ENCODE results near the gene LRRC8B. TPM values are rescaled to one million over a fixed set of nuclear protein-coding genes. Genes with fewer than 3 reads are reported as not detected.
"Not testable (repeated sequence)": the region's sequence is repeated elsewhere in the genome, so short reads cannot be mapped to it uniquely, and the experiment has no call there.

The LRRC8B gene
- total RNA-seq, 1 experiment from 2014 or later: 14.8 TPM

DNA sequence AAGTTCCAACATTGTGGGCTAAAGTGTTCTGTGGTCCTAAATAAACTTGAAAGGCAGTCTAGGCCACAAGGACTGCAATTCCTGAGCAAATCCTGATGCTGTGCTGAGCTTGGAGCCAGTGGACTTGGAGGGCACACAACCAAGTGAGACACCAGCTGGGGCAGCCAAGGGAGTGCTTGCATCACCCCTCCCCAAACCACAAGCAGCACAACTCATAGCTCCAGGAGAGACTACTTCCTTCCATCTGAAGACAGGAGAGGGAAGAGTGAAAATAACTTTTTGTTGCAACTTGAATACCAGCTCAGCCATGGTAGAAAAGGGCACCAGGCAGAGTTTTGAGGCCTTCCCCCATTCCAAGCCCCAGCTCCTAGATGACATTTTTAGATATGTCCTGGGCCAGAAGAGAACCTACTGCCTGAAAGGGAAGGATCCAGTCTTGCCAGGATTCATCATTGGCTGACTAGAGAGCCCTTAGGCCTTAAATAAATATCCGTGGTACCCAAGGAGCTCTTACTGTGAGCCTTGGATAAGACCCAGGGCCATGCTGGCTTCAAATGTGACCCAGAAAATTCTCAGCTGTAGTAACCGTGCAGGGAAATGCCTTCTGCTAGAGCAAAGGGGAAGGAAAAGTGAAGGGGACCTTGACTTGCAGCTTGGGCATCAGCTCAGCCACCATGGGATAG is 35.4 kb upstream of the LRRC8B start:
- no peaks in the 10 kb centered on the region for H3K9me3 ChIP-seq (ENCODE audit: low read length)
- no peak overlapping the region for H3K4me3 ChIP-seq (ENCODE audit: low read length)
- H3K27me3 ChIP-seq (ENCODE audit: low read length): no peaks in the 10 kb centered on the region
- no peak overlapping the region for H3K27ac ChIP-seq (ENCODE audit: low read length)
- no peak overlapping the region for H2AFZ ChIP-seq (ENCODE audit: low read length)
- no peak overlapping the region for H3K9ac ChIP-seq (ENCODE audit: low read length)
- H3K36me3 ChIP-seq (ENCODE audit: insufficient read depth, low read length): no peaks in the 10 kb centered on the region
- H3K79me2 ChIP-seq (ENCODE audit: low read length): no peaks in the 10 kb centered on the region
- H3K9me2 ChIP-seq (replicated peaks; ENCODE audit: insufficient read depth, low read length): no peaks in the 10 kb centered on the region
- H3K4me1 ChIP-seq (ENCODE audit: low read length): 0 out of 2 replicates have a peak, but pooled peaks cover 4% of the 10 kb centered on the region
- no peaks in the 10 kb centered on the region for H4K20me1 ChIP-seq (ENCODE audit: insufficient read depth, low read depth, low read length)
- DNase-seq: no peak
- no peak overlapping the region for H3K4me2 ChIP-seq (ENCODE audit: low read depth, low read length, poor library complexity, severe bottlenecking)

DNA sequence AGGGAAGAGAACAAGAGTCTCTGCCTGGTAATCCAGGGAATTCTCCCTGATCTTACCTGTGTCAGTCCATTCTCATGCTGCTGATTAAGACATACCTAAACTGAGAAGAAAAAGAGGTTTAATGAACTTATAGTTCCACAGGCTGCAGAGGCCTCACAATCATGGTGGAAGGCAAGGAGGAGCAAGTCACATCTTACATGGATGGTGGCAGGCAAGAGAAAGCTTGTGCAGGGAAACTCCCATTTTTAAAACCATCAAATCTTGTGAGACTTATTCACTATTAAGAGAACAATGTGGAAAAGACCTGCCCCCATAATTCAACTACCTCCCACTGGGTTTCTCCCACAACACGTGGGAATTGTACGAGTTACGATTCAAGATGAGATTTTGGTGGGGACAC is 34.2 kb upstream of the LRRC8B start:
- Histone ChIP-seq H3K27me3 (ENCODE audit: low read length) (no peaks in the 10 kb centered on the region), H3K79me2 (ENCODE audit: low read length) (no peaks in the 10 kb centered on the region), H4K20me1 (ENCODE audit: insufficient read depth, low read depth, low read length) (no peaks in the 10 kb centered on the region), H3K9ac (ENCODE audit: low read length) (no peak overlapping the region), H3K4me1 (ENCODE audit: low read length) (0 out of 2 replicates have a peak, but pooled peaks cover 4% of the 10 kb centered on the region), H3K27ac (ENCODE audit: low read length) (no peak overlapping the region), H3K9me2 (replicated peaks; ENCODE audit: insufficient read depth, low read length) (no peaks in the 10 kb centered on the region), H2AFZ (ENCODE audit: low read length) (no peak overlapping the region), H3K9me3 (ENCODE audit: low read length) (no peaks in the 10 kb centered on the region), H3K4me2 (ENCODE audit: low read depth, low read length, poor library complexity, severe bottlenecking) (no peak overlapping the region), H3K36me3 (ENCODE audit: insufficient read depth, low read length) (no peaks in the 10 kb centered on the region), H3K4me3 (ENCODE audit: low read length) (no peak overlapping the region)
- no peak for DNase-seq

DNA sequence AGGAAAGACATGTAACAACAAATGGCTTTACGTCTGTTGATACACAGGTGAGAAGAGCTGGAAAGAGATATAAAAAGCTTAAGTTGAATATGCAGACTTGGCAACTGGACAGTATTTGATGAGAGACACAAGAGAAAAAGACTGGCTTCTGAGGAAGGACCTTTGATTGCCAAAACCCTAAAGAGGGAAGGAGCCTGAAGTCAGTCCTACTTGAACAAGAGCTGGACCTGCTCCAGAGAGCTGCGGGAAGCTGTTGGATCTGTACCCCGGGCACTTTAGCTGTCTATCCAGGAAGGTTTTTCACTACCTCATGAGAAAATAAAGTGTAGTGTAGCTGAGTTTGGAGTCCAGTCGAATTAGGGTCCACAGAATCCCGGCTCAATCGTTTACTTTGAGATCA is 25.3 kb upstream of the LRRC8B start:
- H3K27me3 ChIP-seq (ENCODE audit: low read length): no peaks in the 10 kb centered on the region
- H3K9me3 ChIP-seq (ENCODE audit: low read length): no peaks in the 10 kb centered on the region
- H3K9ac ChIP-seq (ENCODE audit: low read length): no peak overlapping the region
- no peak overlapping the region for H3K27ac ChIP-seq (ENCODE audit: low read length)
- no peaks in the 10 kb centered on the region for H3K9me2 ChIP-seq (replicated peaks; ENCODE audit: insufficient read depth, low read length)
- no peaks in the 10 kb centered on the region for H3K79me2 ChIP-seq (ENCODE audit: low read length)
- no peaks in the 10 kb centered on the region for H4K20me1 ChIP-seq (ENCODE audit: insufficient read depth, low read depth, low read length)
- H2AFZ ChIP-seq (ENCODE audit: low read length): no peak overlapping the region
- no peaks in the 10 kb centered on the region for H3K36me3 ChIP-seq (ENCODE audit: insufficient read depth, low read length)
- H3K4me1 ChIP-seq (ENCODE audit: low read length): no peaks in the 10 kb centered on the region
- DNase-seq: no peak
- no peak overlapping the region for H3K4me3 ChIP-seq (ENCODE audit: low read length)
- H3K4me2 ChIP-seq (ENCODE audit: low read depth, low read length, poor library complexity, severe bottlenecking): no peak overlapping the region

DNA sequence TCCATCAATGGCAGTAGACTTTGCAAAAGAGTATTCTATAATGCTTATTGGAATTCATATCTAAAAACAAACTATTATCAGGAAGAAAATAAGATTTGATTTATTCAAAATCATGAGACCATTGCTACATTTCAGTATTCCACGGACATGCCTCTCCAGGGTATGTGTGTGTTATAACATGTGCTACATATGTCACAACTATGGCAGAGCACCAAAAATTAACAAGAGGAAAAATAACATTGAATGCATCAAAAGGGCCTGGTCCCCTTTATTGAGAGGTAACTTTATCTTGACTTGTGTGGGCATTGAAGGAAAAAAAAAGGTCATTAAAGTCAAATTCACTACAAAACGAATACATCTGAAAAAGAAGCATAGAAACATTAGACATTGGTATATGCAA is 22.6 kb upstream of the LRRC8B start:
- no peak for DNase-seq
- H3K9me3 ChIP-seq (ENCODE audit: low read length): no peaks in the 10 kb centered on the region

DNA sequence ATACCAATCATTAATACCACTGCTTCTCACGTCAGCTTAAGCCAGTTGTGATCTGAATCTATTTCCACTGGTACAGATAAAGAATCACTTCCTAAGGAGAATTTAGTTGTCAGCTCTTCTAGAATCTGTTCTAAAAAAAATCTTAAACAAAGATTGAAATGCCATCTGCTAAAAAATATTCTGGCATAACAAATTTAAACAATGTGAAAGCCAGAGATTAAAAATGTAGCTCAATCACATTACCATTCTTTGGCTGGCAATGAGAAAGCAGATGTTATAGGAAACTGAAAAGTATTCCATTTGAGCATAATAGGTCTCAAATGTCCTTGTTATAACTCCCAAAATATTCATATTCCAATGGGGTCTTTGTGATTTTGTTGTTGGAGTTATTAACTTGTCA is 21.7 kb upstream of the LRRC8B start:
- Histone ChIP-seq H3K36me3 (ENCODE audit: insufficient read depth, low read length) (no peaks in the 10 kb centered on the region), H3K9ac (ENCODE audit: low read length) (no peak overlapping the region), H2AFZ (ENCODE audit: low read length) (no peak overlapping the region), H3K9me3 (ENCODE audit: low read length) (no peaks in the 10 kb centered on the region), H3K79me2 (ENCODE audit: low read length) (no peaks in the 10 kb centered on the region), H4K20me1 (ENCODE audit: insufficient read depth, low read depth, low read length) (0 out of 2 replicates have a peak, but pooled peaks cover 6% of the 10 kb centered on the region), H3K9me2 (replicated peaks; ENCODE audit: insufficient read depth, low read length) (no peaks in the 10 kb centered on the region), H3K27ac (ENCODE audit: low read length) (no peak overlapping the region), H3K4me2 (ENCODE audit: low read depth, low read length, poor library complexity, severe bottlenecking) (no peak overlapping the region), H3K4me1 (ENCODE audit: low read length) (no peaks in the 10 kb centered on the region), H3K27me3 (ENCODE audit: low read length) (no peaks in the 10 kb centered on the region), H3K4me3 (ENCODE audit: low read length) (no peak overlapping the region)
- DNase-seq: no peak

More for the DNA sequence above, 22.6 kb upstream of the LRRC8B start:
- H3K9me2 ChIP-seq (replicated peaks; ENCODE audit: insufficient read depth, low read length): no peaks in the 10 kb centered on the region
- no peak overlapping the region for H3K9ac ChIP-seq (ENCODE audit: low read length)
- H3K79me2 ChIP-seq (ENCODE audit: low read length): no peaks in the 10 kb centered on the region
- no peaks in the 10 kb centered on the region for H3K4me1 ChIP-seq (ENCODE audit: low read length)
- H3K36me3 ChIP-seq (ENCODE audit: insufficient read depth, low read length): no peaks in the 10 kb centered on the region
- no peak overlapping the region for H2AFZ ChIP-seq (ENCODE audit: low read length)
- no peaks in the 10 kb centered on the region for H3K27me3 ChIP-seq (ENCODE audit: low read length)
- H4K20me1 ChIP-seq (ENCODE audit: insufficient read depth, low read depth, low read length): 0 out of 2 replicates have a peak, but pooled peaks cover 6% of the 10 kb centered on the region
- no peak overlapping the region for H3K27ac ChIP-seq (ENCODE audit: low read length)
- H3K4me3 ChIP-seq (ENCODE audit: low read length): no peak overlapping the region
- H3K4me2 ChIP-seq (ENCODE audit: low read depth, low read length, poor library complexity, severe bottlenecking): no peak overlapping the region

DNA sequence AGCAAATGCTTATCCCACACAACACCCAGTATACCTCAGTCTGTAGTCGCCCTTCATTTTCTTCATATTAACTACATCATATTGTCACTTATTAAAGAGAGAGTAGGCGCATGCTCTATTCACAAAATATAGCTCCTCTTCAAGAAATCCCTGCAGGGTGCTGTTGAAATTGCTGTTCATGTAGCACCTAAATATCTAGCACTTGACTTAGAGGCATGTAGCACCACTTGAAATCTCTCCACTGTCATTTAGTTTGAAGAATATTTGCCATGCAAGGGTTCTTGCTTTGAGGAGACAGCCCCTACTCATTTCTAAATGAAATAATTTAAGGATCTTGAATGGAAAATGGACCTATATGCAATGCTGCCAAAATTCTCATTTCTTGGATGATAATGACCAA is 20.9 kb upstream of the LRRC8B start:
- H2AFZ ChIP-seq (ENCODE audit: low read length): no peak overlapping the region
- H3K9me3 ChIP-seq (ENCODE audit: low read length): no peaks in the 10 kb centered on the region
- no peaks in the 10 kb centered on the region for H3K36me3 ChIP-seq (ENCODE audit: insufficient read depth, low read length)
- no peaks in the 10 kb centered on the region for H3K4me1 ChIP-seq (ENCODE audit: low read length)
- no peaks in the 10 kb centered on the region for H3K27me3 ChIP-seq (ENCODE audit: low read length)
- 0 out of 2 replicates have a peak, but pooled peaks cover 6% of the 10 kb centered on the region for H4K20me1 ChIP-seq (ENCODE audit: insufficient read depth, low read depth, low read length)
- H3K27ac ChIP-seq (ENCODE audit: low read length): no peak overlapping the region
- no peak overlapping the region for H3K4me2 ChIP-seq (ENCODE audit: low read depth, low read length, poor library complexity, severe bottlenecking)
- no peaks in the 10 kb centered on the region for H3K79me2 ChIP-seq (ENCODE audit: low read length)
- no peak overlapping the region for H3K4me3 ChIP-seq (ENCODE audit: low read length)
- DNase-seq: no peak
- no peak overlapping the region for H3K9ac ChIP-seq (ENCODE audit: low read length)
- H3K9me2 ChIP-seq (replicated peaks; ENCODE audit: insufficient read depth, low read length): no peaks in the 10 kb centered on the region

DNA sequence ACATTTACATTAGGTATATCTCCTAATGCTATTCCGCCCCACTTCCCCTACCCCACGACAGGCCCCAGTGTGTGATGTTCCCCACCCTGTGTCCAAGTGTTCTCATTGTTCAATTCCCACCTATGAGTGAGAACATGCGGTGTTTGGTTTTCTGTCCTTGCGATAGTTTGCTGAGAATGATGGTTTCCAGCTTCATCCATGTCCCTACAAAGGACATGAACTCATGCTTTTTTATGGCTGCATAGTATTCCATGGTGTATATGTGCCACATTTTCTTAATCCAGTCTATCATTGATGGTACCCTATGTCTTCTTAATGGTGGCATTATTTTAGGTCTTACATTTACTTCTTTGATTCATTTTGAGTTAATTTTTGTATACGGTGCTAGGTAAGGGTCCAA is 14.6 kb upstream of the LRRC8B start:
- H3K36me3 ChIP-seq (ENCODE audit: insufficient read depth, low read length); H3K9me3 ChIP-seq (ENCODE audit: low read length); H3K4me1 ChIP-seq (ENCODE audit: low read length); H3K27me3 ChIP-seq (ENCODE audit: low read length); H3K4me3 ChIP-seq (ENCODE audit: low read length); H3K4me2 ChIP-seq (ENCODE audit: low read depth, low read length, poor library complexity, severe bottlenecking); H3K27ac ChIP-seq (ENCODE audit: low read length); H3K9me2 ChIP-seq (replicated peaks; ENCODE audit: insufficient read depth, low read length); H2AFZ ChIP-seq (ENCODE audit: low read length); DNase-seq; H3K79me2 ChIP-seq (ENCODE audit: low read length); H3K9ac ChIP-seq (ENCODE audit: low read length); H4K20me1 ChIP-seq (ENCODE audit: insufficient read depth, low read depth, low read length): not testable (repeated sequence)

DNA sequence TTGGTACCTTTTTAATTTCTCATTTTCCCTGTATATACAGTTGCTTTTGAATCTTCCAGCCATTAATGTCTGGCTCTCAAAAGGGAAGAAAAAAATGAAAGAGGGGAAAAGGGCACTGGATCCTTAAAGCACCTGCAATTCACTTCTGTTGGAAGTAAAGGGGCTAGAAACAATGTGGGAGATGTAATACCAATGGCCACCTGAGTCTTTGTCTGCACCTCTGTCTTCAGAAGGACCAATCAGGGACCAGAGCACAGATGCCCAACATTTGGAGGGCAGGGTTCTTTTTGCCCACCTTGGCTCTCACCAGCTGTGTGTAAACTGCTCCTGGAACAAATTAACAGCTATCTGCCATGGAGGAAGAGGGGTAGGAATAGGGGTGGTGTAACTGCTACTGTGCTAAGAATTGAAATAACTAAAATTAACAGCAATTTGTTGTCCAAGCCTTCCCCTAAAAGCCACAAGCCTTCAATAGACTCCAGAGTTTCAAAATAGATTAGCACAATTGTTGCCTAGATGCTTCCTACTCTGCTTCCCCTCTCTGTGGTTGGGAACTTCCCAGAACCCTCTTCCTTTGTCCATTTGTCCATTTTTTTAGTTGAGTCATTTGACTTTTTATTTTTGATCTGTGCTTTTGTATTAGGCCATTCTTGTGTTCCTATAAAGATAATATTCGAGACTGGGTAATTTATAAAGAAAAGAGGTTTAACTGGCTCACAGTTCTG is 11.5 kb upstream of the LRRC8B start:
- Histone ChIP-seq H3K4me1 (ENCODE audit: low read length) (no peaks in the 10 kb centered on the region), H3K9me2 (replicated peaks; ENCODE audit: insufficient read depth, low read length) (no peaks in the 10 kb centered on the region), H4K20me1 (ENCODE audit: insufficient read depth, low read depth, low read length) (no peaks in the 10 kb centered on the region), H3K4me3 (ENCODE audit: low read length) (no peak overlapping the region), H3K4me2 (ENCODE audit: low read depth, low read length, poor library complexity, severe bottlenecking) (no peak overlapping the region), H3K9ac (ENCODE audit: low read length) (no peak overlapping the region), H2AFZ (ENCODE audit: low read length) (no peak overlapping the region), H3K36me3 (ENCODE audit: insufficient read depth, low read length) (no peaks in the 10 kb centered on the region), H3K9me3 (ENCODE audit: low read length) (no peaks in the 10 kb centered on the region), H3K27ac (ENCODE audit: low read length) (no peak overlapping the region), H3K27me3 (ENCODE audit: low read length) (no peaks in the 10 kb centered on the region), H3K79me2 (ENCODE audit: low read length) (no peaks in the 10 kb centered on the region)
- DNase-seq: no peak

Measured in Karpas-422 (cell line).